Stimulated activated naive CD4-positive, alpha-beta T cell (primary cell): ENCODE results near the gene PKMYT1.
"Not testable (repeated sequence)": the region's sequence is repeated elsewhere in the genome, so short reads cannot be mapped to it uniquely, and the experiment has no call there.

Experiments
- DNase-seq, 6 experiments: peaks; one replicate each; lab custom pipeline; 2025; lab: John Stamatoyannopoulos, UW

The PKMYT1 gene

DNA sequence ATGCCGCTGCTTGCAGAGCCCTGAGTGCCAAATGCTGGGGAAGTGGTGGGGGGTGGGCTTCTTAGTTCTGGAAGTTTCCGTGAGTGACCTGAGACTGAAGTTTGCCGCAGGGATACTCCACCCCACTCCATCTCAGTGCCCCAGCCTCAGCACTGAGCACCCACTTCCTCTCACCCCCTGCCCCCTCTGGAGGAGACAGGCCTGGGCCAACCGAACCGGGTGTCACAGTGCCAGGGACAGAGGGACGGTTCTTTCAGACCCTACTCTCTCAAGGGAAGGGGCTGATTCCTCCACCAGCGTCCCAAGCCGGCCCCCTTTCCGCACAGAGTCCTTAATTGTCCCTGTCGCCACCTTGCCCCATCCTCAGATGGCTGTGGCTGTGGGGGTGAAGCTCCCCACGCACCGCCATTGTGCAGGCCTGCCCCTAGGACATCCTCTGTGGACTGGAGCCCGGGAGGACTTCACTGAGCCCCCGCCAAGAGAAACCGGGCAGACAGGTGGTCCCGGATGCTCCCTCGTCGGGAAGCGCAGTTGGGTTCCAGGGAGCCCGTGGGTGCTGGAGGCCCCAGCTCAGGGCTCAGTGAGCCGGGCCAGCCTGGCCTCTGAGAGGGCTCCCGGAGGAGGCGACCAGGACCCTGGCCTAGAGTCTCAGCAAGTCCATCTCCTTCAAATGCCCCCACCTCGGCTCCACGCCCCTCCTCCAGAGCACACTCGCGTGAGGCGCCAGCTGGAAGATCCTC lies 17.7 kb downstream of the PKMYT1 start:
- peak in 1 of 6 experiments; percentile 48 for DNase-seq

DNA sequence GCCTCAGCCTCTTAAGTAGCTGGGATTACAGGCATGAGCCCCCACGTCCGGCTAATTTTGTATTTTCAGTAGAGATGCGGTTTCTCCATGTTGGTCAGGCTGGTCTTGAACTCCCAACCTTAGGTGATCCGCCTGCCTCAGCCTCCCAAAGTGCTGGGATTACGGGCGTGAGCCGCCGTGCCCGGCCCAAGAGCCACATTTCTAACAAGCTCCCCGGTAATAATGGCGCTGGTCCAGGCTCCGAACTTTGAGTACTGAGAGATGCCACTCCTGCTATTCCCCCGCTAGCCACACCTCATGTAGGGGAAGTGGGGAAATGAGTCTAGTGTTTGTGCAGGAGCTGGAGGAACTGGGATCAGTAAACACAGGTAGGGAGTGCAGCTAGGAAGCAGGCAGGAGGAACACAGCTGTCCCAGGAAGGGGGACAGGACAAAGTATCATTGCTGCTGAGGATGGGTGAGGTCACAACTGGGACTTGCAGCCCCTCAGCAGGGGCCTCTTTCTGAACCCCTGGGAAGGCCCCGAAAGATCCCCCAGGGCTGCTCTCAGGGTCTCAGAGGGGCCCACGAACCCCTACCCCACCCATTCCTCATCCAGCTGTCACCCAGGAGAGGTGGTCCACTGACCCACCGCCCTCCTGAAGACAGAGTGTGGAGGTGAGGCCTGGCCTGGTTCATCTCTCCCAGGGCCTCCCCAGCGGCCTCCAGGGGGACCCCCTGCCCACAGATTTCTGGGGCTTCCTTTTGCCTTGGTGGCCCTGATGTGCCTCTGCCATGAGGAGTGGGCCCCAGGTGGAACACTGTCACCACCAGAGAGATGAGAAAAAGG lies 19.8 kb downstream of the PKMYT1 start:
- no peak for DNase-seq

DNA sequence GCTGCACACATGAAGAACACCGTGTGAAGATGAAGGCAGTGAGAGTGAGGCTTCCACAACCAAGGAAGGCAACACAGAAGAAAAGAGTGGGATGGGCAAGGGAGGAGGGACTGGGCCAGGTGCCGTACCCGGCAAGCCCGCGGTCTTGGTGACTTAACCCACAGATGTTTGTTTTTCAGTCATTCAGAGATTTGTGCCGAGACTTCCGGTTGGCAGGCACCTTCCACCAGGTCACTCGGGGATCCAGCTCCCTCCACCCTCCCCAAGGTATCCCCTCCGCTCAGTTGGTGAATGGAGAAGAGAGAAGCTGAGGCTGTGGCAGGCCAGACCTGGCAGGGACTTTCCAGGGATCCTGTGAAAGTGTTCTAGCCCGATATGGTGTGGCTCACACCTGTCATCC lies 21.0 kb downstream of the PKMYT1 start:
- DNase-seq = no peak

DNA sequence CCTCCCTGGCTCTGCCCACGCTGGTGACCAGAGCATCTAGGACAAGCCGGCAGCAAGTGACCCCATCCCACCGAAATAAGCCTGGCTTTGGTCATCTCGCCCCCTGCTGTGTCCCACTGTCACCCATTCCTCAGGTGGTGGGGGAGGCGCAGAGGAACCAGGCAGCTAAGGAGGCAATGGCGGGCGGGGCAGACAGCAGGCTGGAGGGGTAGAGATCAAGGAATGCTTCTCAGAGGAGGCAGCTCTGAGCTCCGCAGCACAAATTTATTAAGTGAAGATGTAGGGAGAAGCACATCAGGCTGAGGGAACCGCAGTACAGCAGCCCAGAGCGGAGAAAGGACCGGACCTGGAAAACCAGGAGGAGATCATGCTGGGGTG lies 23.7 kb downstream of the PKMYT1 start:
- no peak for DNase-seq

DNA sequence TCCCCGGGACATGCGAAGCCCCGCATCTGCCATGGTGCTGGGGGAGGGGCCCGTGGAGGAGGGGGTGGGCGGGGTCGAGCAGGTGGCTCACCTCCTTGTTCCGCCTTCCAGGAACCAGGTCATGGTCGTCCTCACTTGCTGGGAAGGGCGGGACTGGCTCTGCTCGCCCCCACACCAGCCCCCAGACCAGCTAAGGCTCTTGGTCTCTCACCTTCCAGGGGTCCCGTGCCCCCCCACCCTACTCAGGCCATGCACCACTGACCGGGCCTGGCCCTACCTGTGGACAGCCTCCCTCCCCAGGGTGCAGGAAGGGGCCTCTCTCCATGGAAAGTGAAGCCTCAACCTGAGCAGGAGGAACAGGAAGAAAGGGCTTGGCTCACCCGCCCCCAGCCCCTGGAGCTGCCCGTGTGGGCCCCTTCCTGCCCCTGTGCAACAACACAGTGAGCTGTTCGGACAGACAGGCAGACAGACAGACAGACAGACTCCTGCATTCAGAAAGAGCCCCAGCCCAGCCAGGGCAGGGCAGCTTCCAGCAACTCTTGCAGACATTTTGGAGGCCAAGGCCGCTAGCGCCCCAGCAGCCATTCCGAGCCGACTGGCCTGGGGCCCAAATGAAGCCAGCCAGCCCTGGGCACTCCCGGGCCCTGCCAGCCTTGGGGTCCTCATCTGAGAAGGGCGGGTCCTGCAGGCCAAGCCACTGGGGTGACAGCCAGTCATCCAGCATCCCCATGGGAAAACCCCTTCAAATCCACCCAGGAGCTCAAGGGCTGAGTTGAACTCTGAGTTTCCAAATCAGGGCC lies 24.3 kb downstream of the PKMYT1 start:
- no peak for DNase-seq

DNA sequence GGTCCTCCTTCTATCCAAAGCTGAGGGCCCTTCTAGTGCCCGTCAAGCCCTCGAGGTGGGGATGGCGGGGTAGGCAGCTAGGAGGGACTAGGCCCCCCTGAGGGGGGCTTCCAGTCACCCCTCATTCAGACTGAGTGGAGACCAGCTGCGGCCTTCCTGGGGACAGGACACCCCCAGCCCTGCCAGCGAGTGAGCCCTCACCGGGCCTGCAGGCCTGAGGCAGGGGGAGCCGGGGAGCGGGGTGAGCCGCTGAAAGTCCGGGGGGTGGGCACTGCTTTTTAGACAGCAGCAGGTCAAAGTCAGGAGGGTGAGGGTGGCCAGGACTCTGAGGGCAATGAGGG lies 24.8 kb downstream of the PKMYT1 start:
- DNase-seq = no peak

DNA sequence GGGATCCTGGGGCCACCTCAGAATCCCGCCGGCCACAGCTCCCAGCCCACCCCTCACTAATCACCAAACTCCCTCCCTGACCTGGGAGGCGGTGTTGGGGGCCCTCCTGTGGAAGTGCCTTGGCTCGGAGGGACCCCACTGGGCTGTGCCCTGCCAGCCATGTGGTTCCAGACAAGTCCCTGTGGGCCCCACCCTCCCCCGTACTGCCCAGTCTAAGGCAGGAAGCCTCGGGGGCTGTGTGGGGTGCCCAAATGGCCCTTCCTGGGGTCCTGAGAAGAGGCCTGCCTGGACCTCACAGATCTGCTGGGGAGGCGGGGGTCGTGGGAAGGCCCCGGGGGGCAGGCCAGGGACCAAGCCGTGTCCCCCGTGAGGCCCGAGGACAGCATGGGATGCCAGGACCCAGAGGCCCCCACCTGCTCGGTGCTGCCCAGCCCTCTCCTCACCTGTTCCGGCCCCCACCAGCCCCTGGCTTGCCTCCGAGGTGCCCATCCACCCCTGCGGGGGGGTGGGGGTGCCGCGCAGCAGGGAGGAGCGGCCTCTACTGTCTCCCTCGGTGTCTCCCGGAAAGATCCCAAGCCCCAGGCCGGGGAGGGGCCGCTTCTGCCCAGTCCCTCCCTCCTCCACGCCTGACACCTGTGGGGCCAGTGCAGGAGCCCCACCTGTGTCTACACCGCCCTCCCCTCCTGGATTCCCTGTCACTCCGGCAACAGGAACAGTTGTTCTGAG lies 25.4 kb downstream of the PKMYT1 start:
- DNase-seq = no peak

DNA sequence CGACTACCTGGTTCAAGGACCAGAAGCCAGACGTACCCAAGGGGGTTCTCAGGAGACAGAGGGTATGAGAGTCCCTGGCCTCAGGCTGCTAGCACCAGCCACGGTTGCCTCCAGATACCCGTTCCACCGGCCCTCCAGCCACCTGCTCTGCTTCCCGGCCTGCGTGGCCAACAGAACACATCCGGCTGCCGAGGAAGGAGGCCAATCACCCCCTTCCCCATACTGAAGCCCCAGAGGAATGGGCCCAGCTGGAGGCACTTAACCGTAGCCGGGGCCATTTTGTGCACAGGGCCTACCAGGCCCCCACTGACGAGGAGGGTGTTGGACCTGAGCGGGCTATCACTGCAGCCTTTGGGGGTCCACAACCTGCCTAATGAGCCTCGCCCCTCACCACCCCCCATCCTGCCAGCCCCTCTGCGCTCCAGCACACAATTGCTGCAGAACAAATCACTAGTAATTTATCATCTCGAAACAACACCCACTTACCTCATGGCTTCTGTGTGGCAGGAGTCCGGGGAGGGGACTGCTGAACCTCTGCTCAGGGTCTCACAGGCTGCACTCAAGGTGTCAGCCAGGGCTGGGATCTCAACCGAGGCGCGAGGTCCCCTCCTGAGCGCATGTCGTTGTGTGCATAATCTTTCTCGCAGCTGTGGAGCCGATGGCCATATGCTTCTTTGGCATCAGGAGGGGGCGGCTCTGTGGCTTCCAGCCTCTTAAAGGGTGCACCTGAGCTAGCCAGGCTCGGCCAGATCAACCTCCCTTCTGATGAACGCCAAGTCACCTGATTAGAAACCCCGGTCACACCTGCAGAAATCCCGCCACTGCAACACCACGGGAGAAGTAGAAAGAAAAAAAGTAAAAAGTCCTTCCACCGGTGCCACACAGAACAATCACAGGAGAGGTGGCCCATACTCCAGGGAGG lies 26.3 kb downstream of the PKMYT1 start:
- DNase-seq = no peak

DNA sequence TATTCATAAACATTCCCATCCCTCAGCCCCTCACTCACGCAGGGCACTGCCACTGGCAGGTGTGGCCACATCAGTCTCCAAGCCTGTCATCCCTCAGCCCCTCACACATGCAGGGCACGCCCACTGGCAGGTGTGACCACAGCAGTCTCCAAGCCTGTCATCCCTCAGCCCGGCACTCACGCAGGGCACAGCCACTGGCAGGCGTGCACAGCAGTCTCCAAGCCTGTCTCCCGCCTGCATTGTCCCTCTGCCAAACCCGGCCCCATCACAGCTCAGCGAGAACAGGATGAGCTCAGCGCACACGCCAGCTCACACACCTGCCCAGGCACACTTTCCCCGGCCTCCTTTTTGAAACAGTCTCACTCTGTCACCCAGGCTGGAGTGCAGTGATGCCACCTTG lies 27.6 kb downstream of the PKMYT1 start:
- DNase-seq = no peak

DNA sequence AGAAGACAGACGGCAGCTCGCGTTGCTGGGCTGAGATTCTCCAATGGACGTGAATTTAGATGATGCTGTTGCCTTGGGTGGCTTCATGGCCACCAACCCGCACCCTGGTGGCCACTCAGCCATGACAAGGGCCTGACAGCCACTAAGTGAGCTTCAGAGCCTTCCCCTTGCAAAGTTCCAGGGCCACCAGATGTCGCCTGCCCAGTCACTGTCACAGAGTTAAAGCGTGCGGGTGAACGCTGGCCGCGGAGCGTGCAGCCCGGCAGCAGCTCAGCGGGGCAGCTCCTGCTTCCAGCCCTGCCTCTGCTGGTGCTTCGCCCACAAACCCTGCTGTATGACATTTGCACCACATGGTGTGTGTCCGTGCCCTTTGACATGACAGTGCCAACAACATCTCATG lies 29.5 kb downstream of the PKMYT1 start:
- DNase-seq = no peak

DNA sequence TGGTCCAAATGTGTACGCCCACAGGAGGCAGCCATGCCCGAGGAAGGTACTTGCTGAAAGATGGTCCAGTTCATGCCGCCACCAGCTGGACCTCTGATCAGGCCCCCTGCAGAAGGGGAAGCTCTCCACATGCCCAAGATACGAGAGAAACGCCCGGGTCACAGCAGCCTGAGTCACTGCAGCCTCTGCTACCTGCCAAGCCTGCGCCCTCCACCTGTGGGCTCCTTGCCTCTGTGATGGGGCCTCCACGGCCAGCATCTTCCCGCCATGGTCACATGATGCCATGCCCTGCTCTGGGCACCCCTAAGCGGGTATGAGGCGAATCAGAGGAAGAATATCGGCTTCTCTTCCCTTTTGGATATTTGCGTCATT lies 29.9 kb downstream of the PKMYT1 start:
- no peak for DNase-seq

DNA sequence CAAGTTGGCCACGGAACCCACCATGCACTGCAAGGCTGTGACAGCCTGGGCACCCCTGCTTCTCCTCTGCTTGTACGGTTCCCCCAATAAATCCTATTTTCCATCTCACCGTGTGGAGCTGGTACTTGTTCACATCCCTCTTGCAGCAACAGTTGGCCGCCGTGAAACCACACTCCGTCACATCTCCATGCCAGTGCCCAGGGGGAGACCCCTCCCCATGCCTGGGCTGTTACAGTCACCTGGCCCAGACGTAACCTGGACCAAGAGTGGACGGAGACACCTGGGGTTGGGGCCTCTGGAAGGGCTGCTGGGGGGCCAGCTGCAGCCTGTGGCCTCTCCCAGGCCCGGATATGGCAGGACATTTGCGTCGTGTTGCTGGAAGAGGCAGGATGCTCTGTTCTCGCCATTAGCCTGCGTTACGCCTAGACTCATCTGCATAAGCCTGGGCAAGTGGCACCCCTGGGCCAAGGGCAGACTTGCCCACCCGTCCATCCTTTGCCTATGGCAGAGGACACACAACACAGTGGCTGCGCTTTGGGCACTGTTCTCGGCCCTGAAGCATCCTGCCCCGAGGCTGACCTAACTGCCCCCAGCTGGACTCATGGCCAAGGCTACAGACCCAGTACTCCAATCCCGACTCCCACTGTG lies 30.4 kb downstream of the PKMYT1 start:
- no peak for DNase-seq

DNA sequence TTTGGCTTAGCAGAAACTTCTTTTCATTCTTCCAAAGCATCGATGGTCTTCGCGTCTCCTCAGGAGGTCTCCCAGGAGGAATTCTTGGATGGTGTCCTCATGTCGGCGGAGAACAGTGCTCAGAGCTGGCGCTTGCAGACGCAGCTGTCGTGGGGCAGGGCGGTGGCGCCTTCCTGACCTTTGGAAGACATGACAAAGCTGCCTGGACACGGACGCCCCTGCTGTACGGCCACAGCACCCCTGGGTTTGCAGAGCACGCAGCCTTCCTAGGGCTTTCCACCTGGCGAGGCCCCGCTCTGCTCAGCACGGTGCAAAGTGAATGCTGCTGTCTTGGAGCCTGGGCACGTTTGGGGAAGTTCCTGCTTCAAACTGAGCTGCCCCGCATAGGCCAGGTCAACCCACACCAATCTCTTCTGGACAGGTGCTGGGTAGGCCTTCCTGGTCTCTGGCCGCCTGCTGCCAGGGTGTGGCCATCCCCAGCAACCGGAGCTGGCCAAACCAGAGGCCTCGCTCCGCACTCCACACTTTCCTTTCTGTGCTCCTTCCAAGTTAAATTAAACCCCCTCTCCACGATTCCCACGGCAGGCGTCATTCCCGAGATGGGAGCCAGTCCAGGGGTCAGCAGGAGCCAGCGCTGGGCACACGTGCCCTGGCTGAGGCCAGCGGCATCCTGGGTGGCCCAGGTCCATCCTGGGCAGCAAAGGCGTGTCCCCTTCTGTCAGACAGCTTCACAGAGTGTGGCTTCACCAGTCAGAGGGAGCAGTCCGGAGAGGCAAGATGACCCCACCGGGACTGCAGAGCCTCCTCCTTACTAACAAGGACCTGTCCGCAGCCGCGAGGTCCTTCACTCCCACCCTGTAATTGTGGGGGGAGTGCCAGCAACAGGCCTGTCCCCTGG lies 31.2 kb downstream of the PKMYT1 start:
- DNase-seq = no peak

DNA sequence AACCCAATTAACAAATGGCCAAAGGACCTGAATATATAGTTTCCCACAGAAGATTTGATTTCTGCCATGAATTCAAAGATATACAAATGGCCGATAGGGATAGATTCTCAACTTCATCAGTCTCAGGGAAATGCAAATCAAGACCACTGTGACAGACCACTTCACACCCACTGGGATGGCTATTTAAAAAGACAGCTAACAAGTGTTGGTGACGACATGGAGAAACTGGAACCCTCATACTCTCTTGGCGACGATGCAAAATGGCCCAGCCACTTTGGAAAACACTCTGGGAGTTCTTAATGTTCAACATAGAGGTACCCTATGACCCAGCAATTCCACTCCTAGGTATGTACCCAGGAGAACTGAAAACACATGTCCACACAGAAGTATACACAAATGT lies 33.6 kb downstream of the PKMYT1 start:
- no peak for DNase-seq

DNA sequence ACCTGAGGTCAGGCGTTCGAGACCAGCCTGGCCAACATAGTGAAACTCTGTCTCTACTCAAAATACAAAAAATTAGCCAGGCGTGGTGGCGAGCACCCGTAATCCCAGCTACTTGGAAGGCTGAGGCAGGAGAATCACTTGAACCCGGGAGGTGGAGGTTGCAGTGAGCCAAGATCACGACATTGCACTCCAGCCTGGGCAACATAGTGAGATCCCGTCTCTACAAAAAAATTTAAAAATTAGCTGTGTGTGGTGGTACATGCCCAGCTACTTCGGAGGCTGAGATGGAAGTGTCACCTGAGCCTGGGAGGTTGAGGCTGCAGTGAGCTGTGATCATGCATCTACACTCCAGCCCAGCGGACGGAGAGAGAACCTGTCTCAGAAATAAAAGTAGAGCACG lies 36.5 kb downstream of the PKMYT1 start:
- not testable (repeated sequence) for DNase-seq

DNA sequence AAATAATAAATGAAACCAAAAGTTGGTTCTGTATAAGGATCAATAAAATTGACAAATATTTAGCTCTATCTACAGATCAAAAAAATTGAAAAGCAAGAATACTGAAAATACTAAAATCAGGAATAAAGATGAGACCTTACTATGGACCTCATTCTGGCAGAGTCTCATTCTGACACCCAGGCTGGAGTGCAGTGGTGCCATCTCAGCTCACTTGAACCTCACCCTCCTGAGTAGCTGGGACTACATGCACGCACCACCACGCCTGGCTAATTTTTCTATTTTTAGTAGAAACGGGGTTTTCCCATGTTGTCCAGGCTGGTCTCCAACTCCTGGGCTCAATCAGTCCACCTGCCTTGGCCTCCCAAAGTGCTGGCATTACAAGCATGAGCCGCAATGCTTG lies 38.2 kb downstream of the PKMYT1 start:
- DNase-seq = no peak

DNA sequence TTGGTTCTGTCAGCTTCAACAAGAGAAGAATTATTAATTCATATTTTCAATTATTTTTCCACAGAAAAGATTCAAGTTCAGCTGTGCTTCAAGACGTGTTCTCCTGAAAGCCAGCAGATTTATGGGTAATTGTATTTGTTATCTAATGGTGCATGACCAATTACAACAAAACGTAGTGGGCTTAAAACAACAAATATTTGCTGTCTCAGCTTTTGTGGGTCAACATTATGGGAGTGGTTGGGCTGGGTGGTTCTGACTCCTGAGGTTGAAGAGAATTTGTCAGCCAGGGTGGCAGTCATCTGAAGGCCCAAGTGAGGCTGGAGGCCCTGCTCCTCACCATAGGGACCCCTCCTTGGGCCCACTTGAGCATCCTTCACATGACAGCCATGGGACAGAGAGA lies 40.3 kb downstream of the PKMYT1 start:
- DNase-seq = no peak

DNA sequence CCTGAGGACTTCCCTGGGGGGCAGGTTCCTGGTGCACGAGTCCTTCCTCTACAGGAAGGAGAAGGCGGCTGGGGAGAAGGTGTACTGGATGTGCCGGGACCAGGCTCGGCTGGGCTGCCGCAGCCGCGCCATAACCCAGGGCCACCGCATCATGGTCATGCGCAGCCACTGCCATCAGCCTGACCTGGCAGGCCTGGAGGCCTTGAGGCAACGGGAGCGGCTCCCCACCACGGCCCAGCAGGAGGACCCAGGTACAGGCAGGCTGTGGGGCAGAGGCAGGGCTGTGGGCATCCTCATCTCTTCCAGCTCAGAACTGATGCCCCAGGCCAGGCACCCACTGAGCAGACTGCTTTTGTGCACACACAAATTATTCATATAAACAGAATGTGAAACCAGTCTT lies 42.0 kb downstream of the PKMYT1 start:
- DNase-seq = no peak

DNA sequence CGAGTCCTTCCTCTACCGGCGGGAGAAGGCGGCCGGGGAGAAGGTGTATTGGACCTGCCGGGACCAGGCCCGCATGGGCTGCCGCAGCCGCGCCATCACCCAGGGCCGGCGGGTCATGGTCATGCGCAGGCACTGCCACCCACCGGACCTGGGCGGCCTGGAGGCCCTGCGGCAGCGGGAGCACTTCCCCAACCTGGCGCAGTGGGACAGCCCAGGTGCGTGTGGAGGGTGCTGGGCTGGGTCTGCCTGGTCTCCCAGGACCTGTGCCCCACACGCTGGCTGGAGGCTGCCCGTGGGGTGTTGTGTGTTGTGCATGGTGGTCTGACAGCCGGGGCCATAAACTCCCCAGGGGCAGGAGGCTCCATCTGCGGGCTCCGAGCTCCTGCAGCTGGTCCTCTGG lies 43.1 kb downstream of the PKMYT1 start:
- no peak for DNase-seq
